H1 (cell line): ENCODE results near the gene ADAMTS9. TPM values are rescaled to one million over a fixed set of nuclear protein-coding genes. Genes with fewer than 3 reads are reported as not detected.

Source experiments
- BACH1 ChIP-seq: IDR thresholded peaks from 2 replicates; pipeline ENCODE4 v1.6.1; 2012; ENCODE audit warnings: low read length, improper control_type of control experiment
- FOSL1 ChIP-seq: IDR thresholded peaks from 2 replicates; pipeline ENCODE4 v1.6.1; 2011; ENCODE audit warnings: mild to moderate bottlenecking, low read depth, low read length, moderate library complexity; ENCODE audit not compliant: insufficient read depth
- POLR2AphosphoS5 ChIP-seq: IDR thresholded peaks from 2 replicates; pipeline ENCODE4 v1.6.1; 2011; ENCODE audit warnings: low read depth, low read length
- SIN3A ChIP-seq, 2 experiments: IDR thresholded peaks in 1 of 2; conservative IDR thresholded peaks in 1 of 2; 2 replicates each; pipeline ENCODE4 v1.6.1; 2011 to 2012; ENCODE audit warnings: low read length in 2 of 2, improper control_type of control experiment in 1 of 2, low read depth in 1 of 2, mild to moderate bottlenecking in 1 of 2
- polyA plus RNA-seq, 7 experiments: library from polyadenylated mRNA; depleted of rRNA in 3 of 7; stranded (reverse) in 5 of 7; unstranded in 2 of 7; fragments of >200 nt in 5 of 7; fragments of 200-250 nt in 2 of 7; gene quantifications; 1 replicate in 5 of 7; 2 replicates in 1 of 7; 4 replicates in 1 of 7; pipeline versions ENCODE4 v1.2.1 to v1.2.3, GENCODE V29; 2011 to 2013; ENCODE audit warnings: missing spikeins in 2 of 7, mixed read lengths in 2 of 7
- total RNA-seq: library from RNA; stranded (reverse); fragmentation: NEBNext Ultra II Directional; extraction: Animal tissue kit (Norgen Biotek cat#: 25700); gene quantifications from 2 replicates; pipeline ENCODE4 v1.2.1, GENCODE V29; 2021

ADAMTS9 gene
- total and polyA plus RNA-seq, 2 of the 8 experiments (the other 6 are each of a cell fraction or from before 2014, with no cell fraction given): 0.20 to 0.41 TPM

DNA sequence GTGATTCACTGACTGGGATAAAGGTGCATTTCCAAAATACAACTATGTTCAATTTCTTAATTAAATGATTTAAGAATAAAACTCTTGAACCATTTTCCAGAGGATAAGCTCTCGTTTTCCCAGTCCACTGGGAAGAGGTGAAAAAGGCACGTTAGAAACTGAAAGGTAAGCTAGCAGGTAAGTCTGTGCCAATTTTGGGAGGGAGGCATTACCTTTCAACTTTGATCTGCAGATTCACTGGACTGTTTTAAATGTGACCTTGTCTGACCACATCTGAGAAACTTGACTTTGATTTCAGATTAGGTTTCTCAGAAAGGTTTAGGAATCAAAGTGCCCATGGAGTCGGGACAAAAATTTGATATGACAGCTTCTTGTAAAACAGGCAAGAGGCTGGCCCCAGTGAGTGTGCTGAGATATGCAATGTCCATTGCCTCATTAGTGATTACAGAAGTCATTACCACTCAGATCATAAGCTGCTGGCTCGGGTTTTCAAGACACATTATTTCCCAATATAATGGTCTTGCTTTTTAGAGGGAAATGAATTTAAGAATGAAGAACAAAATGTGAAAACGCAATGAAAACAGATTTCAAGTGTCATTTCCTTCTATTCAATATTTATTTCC is 118.8 kb downstream of the ADAMTS9 start (continued):
- no peak for TF ChIP-seq POLR2AphosphoS5
- TF ChIP-seq SIN3A (conservative IDR thresholded peaks at IDR 0.05 in 1 of 2, IDR thresholded peaks at IDR 0.05 in 1 of 2; ENCODE audit: low read depth in 1 of 2, low read length in 2 of 2): no peak
- TF ChIP-seq BACH1: no peak
- no peak for TF ChIP-seq FOSL1
- TF ChIP-seq, all 59 proteins: peak for 0
